K562 (cell line): ENCODE measurements around the gene NR2F6. TPM values are rescaled to one million over a fixed set of nuclear protein-coding genes. Genes with fewer than 3 reads are reported as not detected.

Experiments used
- ARID1B ChIP-seq: fragments of 450-650 bp; IDR thresholded peaks from 2 replicates; pipeline ENCODE4 v1.6.1; 2016; ENCODE audit warnings: antibody characterized with exemption, mild to moderate bottlenecking, inconsistent platforms
- SPI1 ChIP-seq: IDR thresholded peaks from 2 replicates; pipeline ENCODE4 v1.6.1; 2011; ENCODE audit warnings: low read depth, low read length, control low read depth, borderline replicate concordance
- ZC3H11A ChIP-seq: IDR thresholded peaks from 2 replicates; pipeline ENCODE4 v1.6.1; 2012; ENCODE audit warnings: low read depth, low read length, improper control_type of control experiment
- ZNF224 ChIP-seq: sonication (generic); formaldehyde crosslinking; IDR thresholded peaks from 2 replicates; pipeline ENCODE4 v1.8.0; 2022; ENCODE audit warnings: mild to moderate bottlenecking, missing genetic modification reagents
- ZNF384 ChIP-seq: IDR thresholded peaks from 2 replicates; pipeline ENCODE4 v1.6.1; 2012; ENCODE audit warnings: low read depth, low read length, improper control_type of control experiment
- ZNF785 ChIP-seq: fragments of 250-450 bp; sonication (Bioruptor Pico); IDR thresholded peaks from 2 replicates; pipeline ENCODE4 v1.4.0; 2020; ENCODE audit warnings: mild to moderate bottlenecking
- polyA plus RNA-seq, 8 experiments: library from polyadenylated mRNA; depleted of rRNA in 4 of 8; stranded (reverse) in 5 of 8; unstranded in 3 of 8; fragments of >200 nt; fragmentation: Nextera tagmentation in 2 of 8; fragmentation: Illumina TruSeq in 1 of 8; extraction: Ambion mirVana in 2 of 8; extraction: Trizol in 1 of 8; gene quantifications; 2 replicates each; pipeline versions ENCODE4 v1.2.1 to v1.2.3, GENCODE V29; 2011 to 2014; ENCODE audit warnings: inconsistent platforms in 1 of 8, missing spikeins in 1 of 8
- total RNA-seq, 7 experiments: library from RNA; depleted of rRNA in 6 of 7; stranded (reverse); fragments of >200 nt in 6 of 7; fragmentation: Illumina TruSeq in 2 of 7; extraction: Trizol in 2 of 7; gene quantifications; 2 replicates each; pipeline versions ENCODE4 v1.2.1 to v1.2.3, GENCODE V29; 2011 to 2021; ENCODE audit warnings: low replicate concordance in 1 of 7
- TF ChIP-seq, protein P1 (sequence below): fragments of 250-450 bp; sonication (Bioruptor Pico); IDR thresholded peaks from 2 replicates; pipeline ENCODE4 v1.4.0; 2020
- TF ChIP-seq, protein P2 (sequence below): fragments of 250-450 bp; sonication (Bioruptor Pico); IDR thresholded peaks from 2 replicates; pipeline ENCODE4 v1.5.0; 2020; ENCODE audit warnings: mild to moderate bottlenecking
- TF ChIP-seq, protein P3 (sequence below): fragments of 150-350 bp; IDR thresholded peaks from 2 replicates; pipeline ENCODE4 v1.6.1; 2014; ENCODE audit warnings: low read depth, mild to moderate bottlenecking, low read length, borderline replicate concordance
- TF ChIP-seq, protein P4 (sequence below): IDR thresholded peaks from 2 replicates; pipeline ENCODE4 v1.6.1; 2012; ENCODE audit warnings: low read depth, low read length, improper control_type of control experiment, borderline replicate concordance

NR2F6 gene
- total and polyA plus RNA-seq, 9 of the 15 experiments (the other 6 are each of a cell fraction or from before 2014, with no cell fraction given): 0.76 to 97.5 (median 18.8) TPM

DNA sequence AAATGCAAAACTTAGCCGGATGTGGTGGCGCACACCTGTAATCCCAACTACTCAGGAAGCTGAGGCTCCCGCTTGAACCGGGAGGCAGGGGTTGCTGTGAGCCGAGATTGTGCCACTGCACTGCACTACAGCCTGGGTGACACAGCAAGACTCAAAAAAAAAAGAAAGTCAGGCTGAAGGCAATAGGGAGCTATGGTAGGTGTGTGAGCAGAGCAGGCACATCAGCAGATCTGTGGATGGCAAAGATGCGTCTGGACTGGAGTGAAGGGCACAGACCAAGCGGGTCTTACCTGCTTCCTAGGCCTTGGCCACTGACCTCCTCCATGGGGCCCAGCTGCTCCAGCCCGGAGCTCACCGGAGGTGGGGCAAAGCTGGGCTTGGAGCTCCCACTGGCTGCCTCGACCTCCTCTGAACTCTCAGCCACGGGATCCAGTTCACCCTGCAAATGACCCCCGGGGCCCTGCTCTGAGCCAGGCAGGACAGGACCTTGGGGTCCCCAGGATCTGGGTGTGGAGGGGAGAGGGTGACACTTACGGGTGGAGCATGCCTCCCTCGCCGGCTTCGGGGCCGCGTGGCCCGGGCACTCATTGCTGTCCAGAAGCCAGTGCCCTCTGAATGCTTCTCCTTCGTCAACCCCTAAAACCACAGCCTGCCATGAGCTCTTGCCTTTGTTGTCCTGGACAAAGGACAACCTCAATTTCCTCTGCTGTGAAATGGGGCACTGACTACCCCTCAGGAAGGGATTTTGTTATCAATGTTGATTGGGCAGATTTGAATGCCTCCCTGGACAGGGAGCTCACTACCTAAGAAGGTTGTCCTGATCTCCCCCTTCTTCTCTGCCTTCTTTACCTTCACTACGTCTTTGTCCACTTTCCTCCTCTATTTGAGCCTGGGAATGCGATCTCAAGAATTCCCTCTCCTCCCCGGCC, 18.3 kb upstream of the NR2F6 start (continued):
- TF ChIP-seq, protein P1, sequence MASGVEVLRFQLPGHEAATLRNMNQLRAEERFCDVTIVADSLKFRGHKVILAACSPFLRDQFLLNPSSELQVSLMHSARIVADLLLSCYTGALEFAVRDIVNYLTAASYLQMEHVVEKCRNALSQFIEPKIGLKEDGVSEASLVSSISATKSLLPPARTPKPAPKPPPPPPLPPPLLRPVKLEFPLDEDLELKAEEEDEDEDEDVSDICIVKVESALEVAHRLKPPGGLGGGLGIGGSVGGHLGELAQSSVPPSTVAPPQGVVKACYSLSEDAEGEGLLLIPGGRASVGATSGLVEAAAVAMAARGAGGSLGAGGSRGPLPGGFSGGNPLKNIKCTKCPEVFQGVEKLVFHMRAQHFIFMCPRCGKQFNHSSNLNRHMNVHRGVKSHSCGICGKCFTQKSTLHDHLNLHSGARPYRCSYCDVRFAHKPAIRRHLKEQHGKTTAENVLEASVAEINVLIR: no peak
- TF ChIP-seq, protein P2, sequence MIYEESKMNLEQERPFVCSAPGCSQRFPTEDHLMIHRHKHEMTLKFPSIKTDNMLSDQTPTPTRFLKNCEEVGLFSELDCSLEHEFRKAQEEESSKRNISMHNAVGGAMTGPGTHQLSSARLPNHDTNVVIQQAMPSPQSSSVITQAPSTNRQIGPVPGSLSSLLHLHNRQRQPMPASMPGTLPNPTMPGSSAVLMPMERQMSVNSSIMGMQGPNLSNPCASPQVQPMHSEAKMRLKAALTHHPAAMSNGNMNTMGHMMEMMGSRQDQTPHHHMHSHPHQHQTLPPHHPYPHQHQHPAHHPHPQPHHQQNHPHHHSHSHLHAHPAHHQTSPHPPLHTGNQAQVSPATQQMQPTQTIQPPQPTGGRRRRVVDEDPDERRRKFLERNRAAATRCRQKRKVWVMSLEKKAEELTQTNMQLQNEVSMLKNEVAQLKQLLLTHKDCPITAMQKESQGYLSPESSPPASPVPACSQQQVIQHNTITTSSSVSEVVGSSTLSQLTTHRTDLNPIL: no peak
- TF ChIP-seq ZNF785 (CRISPR knock-in tag): no peak
- no peak for TF ChIP-seq ARID1B
- TF ChIP-seq ZC3H11A: no peak
- TF ChIP-seq ZNF224 (CRISPR knock-in tag): no peak
- no peak for TF ChIP-seq SPI1
- TF ChIP-seq, protein P3, sequence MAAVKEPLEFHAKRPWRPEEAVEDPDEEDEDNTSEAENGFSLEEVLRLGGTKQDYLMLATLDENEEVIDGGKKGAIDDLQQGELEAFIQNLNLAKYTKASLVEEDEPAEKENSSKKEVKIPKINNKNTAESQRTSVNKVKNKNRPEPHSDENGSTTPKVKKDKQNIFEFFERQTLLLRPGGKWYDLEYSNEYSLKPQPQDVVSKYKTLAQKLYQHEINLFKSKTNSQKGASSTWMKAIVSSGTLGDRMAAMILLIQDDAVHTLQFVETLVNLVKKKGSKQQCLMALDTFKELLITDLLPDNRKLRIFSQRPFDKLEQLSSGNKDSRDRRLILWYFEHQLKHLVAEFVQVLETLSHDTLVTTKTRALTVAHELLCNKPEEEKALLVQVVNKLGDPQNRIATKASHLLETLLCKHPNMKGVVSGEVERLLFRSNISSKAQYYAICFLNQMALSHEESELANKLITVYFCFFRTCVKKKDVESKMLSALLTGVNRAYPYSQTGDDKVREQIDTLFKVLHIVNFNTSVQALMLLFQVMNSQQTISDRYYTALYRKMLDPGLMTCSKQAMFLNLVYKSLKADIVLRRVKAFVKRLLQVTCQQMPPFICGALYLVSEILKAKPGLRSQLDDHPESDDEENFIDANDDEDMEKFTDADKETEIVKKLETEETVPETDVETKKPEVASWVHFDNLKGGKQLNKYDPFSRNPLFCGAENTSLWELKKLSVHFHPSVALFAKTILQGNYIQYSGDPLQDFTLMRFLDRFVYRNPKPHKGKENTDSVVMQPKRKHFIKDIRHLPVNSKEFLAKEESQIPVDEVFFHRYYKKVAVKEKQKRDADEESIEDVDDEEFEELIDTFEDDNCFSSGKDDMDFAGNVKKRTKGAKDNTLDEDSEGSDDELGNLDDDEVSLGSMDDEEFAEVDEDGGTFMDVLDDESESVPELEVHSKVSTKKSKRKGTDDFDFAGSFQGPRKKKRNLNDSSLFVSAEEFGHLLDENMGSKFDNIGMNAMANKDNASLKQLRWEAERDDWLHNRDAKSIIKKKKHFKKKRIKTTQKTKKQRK: no peak
- TF ChIP-seq ZNF384: no peak
- TF ChIP-seq, protein P4, sequence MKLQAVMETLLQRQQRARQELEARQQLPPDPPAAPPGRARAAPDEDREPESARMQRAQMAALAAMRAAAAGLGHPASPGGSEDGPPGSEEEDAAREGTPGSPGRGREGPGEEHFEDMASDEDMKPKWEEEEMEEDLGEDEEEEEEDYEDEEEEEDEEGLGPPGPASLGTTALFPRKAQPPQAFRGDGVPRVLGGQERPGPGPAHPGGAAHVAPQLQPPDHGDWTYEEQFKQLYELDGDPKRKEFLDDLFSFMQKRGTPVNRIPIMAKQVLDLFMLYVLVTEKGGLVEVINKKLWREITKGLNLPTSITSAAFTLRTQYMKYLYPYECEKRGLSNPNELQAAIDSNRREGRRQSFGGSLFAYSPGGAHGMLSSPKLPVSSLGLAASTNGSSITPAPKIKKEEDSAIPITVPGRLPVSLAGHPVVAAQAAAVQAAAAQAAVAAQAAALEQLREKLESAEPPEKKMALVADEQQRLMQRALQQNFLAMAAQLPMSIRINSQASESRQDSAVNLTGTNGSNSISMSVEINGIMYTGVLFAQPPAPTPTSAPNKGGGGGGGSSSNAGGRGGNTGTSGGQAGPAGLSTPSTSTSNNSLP: no peak
